Heart right ventricle (tissue), 16 donors: ENCODE data around the gene ZNF646. TPM values are rescaled to one million over a fixed set of nuclear protein-coding genes. Genes with fewer than 3 reads are reported as not detected.
A peak's percentile ranks its signal among the peaks of the same experiment; 100 is the strongest.

Experiments
- ATAC-seq, 8 donors: fragments of 200-7000 bp; cut with Tn5 transposase; one replicate each; pipeline ENCODE4 v1.9.1; 2020; ENCODE audit warnings: mild to moderate bottlenecking in 8 of 8, moderate library complexity in 8 of 8, moderate number of reproducible peaks in 1 of 8
- DNase-seq, 2 donors: peaks; one replicate each; pipeline ENCODE4 v3.0.0-alpha.2; 2020
- H3K27ac ChIP-seq, 10 donors: fragments of 200-600 bp; sonication (generic) in 2 of 10; one replicate each; pipeline versions ENCODE4 v1.5.0 to v1.8.0; 2020 to 2022; ENCODE audit warnings: mild to moderate bottlenecking in 3 of 10
- H3K27me3 ChIP-seq, 7 donors: fragments of 200-600 bp; one replicate each; pipeline ENCODE4 v1.8.0; 2021 to 2022; ENCODE audit warnings: mild to moderate bottlenecking in 2 of 7
- H3K36me3 ChIP-seq, 9 donors: fragments of 200-600 bp; sonication (generic) in 1 of 9; one replicate each; pipeline versions ENCODE4 v1.5.0 to v1.8.0; 2020 to 2022; ENCODE audit warnings: mild to moderate bottlenecking in 2 of 9
- H3K4me1 ChIP-seq, 9 donors: fragments of 200-600 bp; sonication (generic) in 1 of 9; one replicate each; pipeline versions ENCODE4 v1.5.0 to v1.8.0; 2020 to 2022; ENCODE audit warnings: mild to moderate bottlenecking in 4 of 9
- H3K4me3 ChIP-seq, 10 donors: fragments of 200-600 bp; sonication (generic) in 2 of 10; one replicate each; pipeline versions ENCODE4 v1.5.0 to v1.8.0; 2020 to 2022; ENCODE audit warnings: mild to moderate bottlenecking in 7 of 10, moderate library complexity in 2 of 10
- H3K9me3 ChIP-seq, 11 donors: fragments of 200-600 bp in 10 of 11; sonication (generic) in 2 of 11; one replicate each; pipeline versions ENCODE4 v1.5.0 to v1.8.0; 2013 to 2022; ENCODE audit warnings: mild to moderate bottlenecking in 2 of 11, control low read depth in 1 of 11, moderate library complexity in 1 of 11
- CTCF ChIP-seq, 9 donors: fragments of 200-600 bp; sonication (generic) in 2 of 9; IDR thresholded peaks; one replicate each; pipeline versions ENCODE4 v1.5.0 to v1.8.0; 2021 to 2022; ENCODE audit warnings: antibody characterized with exemption in 9 of 9, mild to moderate bottlenecking in 5 of 9, moderate library complexity in 1 of 9
- WGBS, 2 donors: extraction: QIAGEN DNeasy Blood & Tissue Kit; methylation state at CpG; one replicate each; pipeline ENCODE4 v1.1.7; 2013; ENCODE audit warnings: inconsistent platforms in 1 of 2; 5-methylcytosine and 5-hydroxymethylcytosine counted together
- intact Hi-C, 10 donors: fragments of 100-400 bp; cut with DNase I; formaldehyde crosslinking; loops; one replicate each; pipeline versions ENCODE4 v1.11.1 to v1.14.2; 2022
- polyA plus RNA-seq, 2 donors: library from polyadenylated mRNA; stranded (reverse); fragments of 200-250 nt; gene quantifications; one replicate each; pipeline ENCODE4 v1.2.3, GENCODE V29; 2013
- total RNA-seq, 10 donors: library from RNA; stranded (reverse); fragmentation: NEBNext Ultra II Directional in 3 of 10; extraction: Animal tissue kit (Norgen Biotek cat#: 25700) in 3 of 10; gene quantifications; one replicate each; pipeline versions ENCODE4 v1.2.1 to v1.2.4, GENCODE V29; 2021 to 2023
- donor health status: Arrhythmogenic right ventricular cardiomyopathy.
- donor health status: ischemic (EF 13 %, LVEDD 7.1; RV severe dilation, severe dysfunction).
- donor health status: healthy with polysubstance abuse.
- donor health status: DM: no; HTN: yes; CAD: no.
- donor health status: DM: no; HTN: no; CAD: no.
- donor health status: ischemic (EF 25% LVEDD 6.9; RV normal size, moderate dysfunction).
- donor health status: ischemic (EF 25% LVEDD 5.7; RV mildly dilated, moderate dysfunction).
- donor health status: healthy.
- donor health status: DM: yes; HTN: yes; CAD: no.
- donor health status: Ischemic cardiomyopathy.
- donor health status: ischemic (EF 35%, LVEDD 5.7; RV mildly dilated, moderate dysfunction).
- donor health status: nonischemic (EF 11% LVEDD 7.7; RV severe dilation, severe dysfunction).
- donor health status: DM: yes; HTN: yes; CAD: no.
- donor health status: PGD.
- donor health status: ischemic (EF 29% LVEDD 5.4; RV normal size, mild dysfunction).
- donor health status: nonischemic (EF 23%, LVEDD 6.1; RV moderate dilation, normal function).

ZNF646 gene
- total and polyA plus RNA-seq, 12 donors: 2.7 to 12.0 (median 8.4) TPM

GRCh38 chr16:31073142-31073969 lies 866 bp upstream of the ZNF646 start:
- 0% methylated on average over 69 to 83 of the region's 83 CpGs for WGBS, 2 donors
- H3K36me3 ChIP-seq: peaks cover 0 to 26% (median 20%) of the 10 kb centered on the region in 9 donors
- peak overlapping the region; percentile 87 to 99 (median 96) for H3K27ac ChIP-seq
- no peak for TF ChIP-seq CTCF (IDR thresholded peaks at IDR 0.05)
- peak overlapping the region; percentile 74 to 99 (median 84) for H3K4me3 ChIP-seq
- intact Hi-C loops: loop anchor here in 9 of 10 donors (5.0 to 10.0 kb wide), 8 partner anchors 34 to 111 kb away; partner anchors contain the start of genes STX4 (in 4 of the 9), HSD3B7 (in 3 of the 9), BCKDK (in 1 of the 9) and FUS (in 1 of the 9)
- no peaks in the 10 kb centered on the region for H3K27me3 ChIP-seq
- ATAC-seq: peak; percentile 87 to 95 (median 92)
- peak; percentile 90 to 95 for DNase-seq
- H3K9me3 ChIP-seq: no peaks in the 10 kb centered on the region
- peaks cover 2 to 33% (median 27%) of the 10 kb centered on the region in 9 donors for H3K4me1 ChIP-seq

- Histone ChIP-seq H3K9me3 (no peaks in the 10 kb centered on the region), H3K4me1 (peaks cover 2 to 33% (median 27%) of the 10 kb centered on the region in 9 donors), H3K27ac (peak overlapping the region; percentile 66 to 99 (median 96)), H3K4me3 (peak overlapping the region; percentile 74 to 99 (median 84)), H3K27me3 (no peaks in the 10 kb centered on the region), H3K36me3 (peaks cover 0 to 41% (median 34%) of the 10 kb centered on the region in 9 donors)
- intact Hi-C loops: loop anchor here in 9 of 10 donors (1.0 to 10.0 kb wide), 12 partner anchors 21 to 110 kb away; partner anchors contain the start of genes STX4 (in 7 of the 9), HSD3B7 (in 3 of the 9), BCKDK (in 1 of the 9) and FUS (in 1 of the 9)
- WGBS, 2 donors: 0 to 1% methylated on average over 7 of the region's 7 CpGs
- no peak for TF ChIP-seq CTCF (IDR thresholded peaks at IDR 0.05)
- no peak for DNase-seq
- no peak for ATAC-seq
Measured at GRCh38 chr16:31074814-31075183, 577 bp downstream of the ZNF646 start.

- H3K27me3 ChIP-seq: no peaks in the 10 kb centered on the region
- DNase-seq (no peak), ATAC-seq (no peak)
- H3K27ac ChIP-seq: no peak overlapping the region
- intact Hi-C loops: loop anchor here in 1 of 10 donors (10.0 kb wide), 2 partner anchors 92 to 108 kb away; partner anchors contain the start of genes FUS and HSD3B7
- H3K4me1 ChIP-seq: peaks cover 2 to 30% (median 25%) of the 10 kb centered on the region in 9 donors
- 68 to 74% methylated on average over 16 of the region's 16 CpGs for WGBS, 2 donors
- H3K36me3 ChIP-seq: peaks cover 0 to 56% (median 47%) of the 10 kb centered on the region in 9 donors
- TF ChIP-seq CTCF (IDR thresholded peaks at IDR 0.05): no peak
- H3K4me3 ChIP-seq: no peak overlapping the region
- no peaks in the 10 kb centered on the region for H3K9me3 ChIP-seq
Measured at GRCh38 chr16:31076319-31076718, 2.1 kb downstream of the ZNF646 start.

GRCh38 chr16:31077024-31077423 lies 2.8 kb downstream of the ZNF646 start:
- Histone ChIP-seq H3K4me1 (peaks cover 2 to 29% (median 21%) of the 10 kb centered on the region in 9 donors), H3K4me3 (no peak overlapping the region), H3K27me3 (no peaks in the 10 kb centered on the region), H3K9me3 (no peaks in the 10 kb centered on the region), H3K27ac (no peak overlapping the region), H3K36me3 (peaks cover 0 to 62% (median 47%) of the 10 kb centered on the region in 9 donors)
- intact Hi-C loops: loop anchor here in 1 of 10 donors (10.0 kb wide), 2 partner anchors 92 to 108 kb away; partner anchors contain the start of genes FUS and HSD3B7
- DNase-seq: no peak
- TF ChIP-seq CTCF (IDR thresholded peaks at IDR 0.05): no peak
- ATAC-seq: no peak
- 94 to 95% methylated on average over 13 of the region's 13 CpGs for WGBS, 2 donors
